ENCODE data around the gene SETDB2.

SETDB2 gene

DNA sequence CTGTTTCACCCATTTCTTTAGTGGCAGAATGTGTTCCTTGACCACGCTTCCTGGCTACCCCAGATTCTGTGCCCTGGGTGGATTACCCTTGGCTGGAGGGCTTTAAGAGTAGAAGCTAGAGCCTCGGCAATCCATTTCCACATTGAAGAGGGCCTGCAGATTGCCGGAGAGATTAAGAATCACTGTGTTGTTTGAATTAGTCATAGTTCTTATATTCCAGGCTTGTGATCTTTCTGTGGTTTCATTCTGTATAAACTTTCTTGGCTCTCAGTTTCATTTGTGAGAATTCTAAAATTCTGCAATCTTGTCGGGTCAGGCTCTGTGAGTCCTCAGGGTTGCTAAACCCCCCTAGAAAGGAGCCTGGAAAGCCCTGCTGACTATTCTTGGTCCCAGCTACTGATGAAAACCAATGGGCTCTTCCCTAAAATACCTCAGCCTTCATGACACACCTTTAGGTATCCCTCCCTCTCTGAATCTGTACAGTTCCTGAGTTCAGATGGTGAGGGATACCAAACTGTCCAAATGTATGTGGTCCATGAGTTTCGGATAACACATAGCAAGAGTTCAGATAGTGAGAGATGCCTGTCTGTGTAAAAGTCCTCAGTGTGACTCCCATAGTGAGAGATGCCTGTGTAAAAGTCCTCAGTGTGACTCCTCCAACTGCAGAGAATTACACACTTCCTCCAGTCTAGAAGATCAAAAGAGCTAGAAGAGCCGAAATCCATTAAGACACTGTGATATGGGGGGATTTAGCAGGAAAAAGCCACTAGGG lies 56.0 kb downstream of the SETDB2 start:
- no peak overlapping the region for H2AK5ac ChIP-seq (ENCODE audit: low read depth, low read length)
- H3K4me3 ChIP-seq (ENCODE audit: low read length in 2 of 2), result no peak overlapping the region
- H3K18ac ChIP-seq (ENCODE audit: low read length), result no peak overlapping the region
- no peak overlapping the region for H2BK15ac ChIP-seq (ENCODE audit: low read length)
- no peaks in the 10 kb centered on the region for H3K27me3 ChIP-seq (ENCODE audit: control insufficient read depth in 3 of 3, insufficient read depth in 3 of 3, low read depth in 1 of 3, low read length in 3 of 3)
- no peak for DNase-seq (ENCODE audit: low spot score)
- H3K4ac ChIP-seq (ENCODE audit: low read length), result no peak overlapping the region
- H3K4me1 ChIP-seq (ENCODE audit: control insufficient read depth in 2 of 2, insufficient read depth in 1 of 2, low read depth in 1 of 2, low read length in 2 of 2), result no peaks in the 10 kb centered on the region
- no peak overlapping the region for H4K8ac ChIP-seq (ENCODE audit: low read depth, low read length)
- H3K14ac ChIP-seq (ENCODE audit: low read length), result no peak overlapping the region
- H4K91ac ChIP-seq (ENCODE audit: low read depth, low read length, poor library complexity), result no peak overlapping the region
- peak overlapping the region; percentile 49 for H2AFZ ChIP-seq (ENCODE audit: low read length)
- no peak overlapping the region for H3K9ac ChIP-seq (ENCODE audit: low read depth, low read length, poor library complexity)
- WGBS, 2 donors (ENCODE audit: extremely low coverage in 2 of 2, insufficient read length in 2 of 2, insufficient replicate concordance in 1 of 2), result no CpG with 5 or more reads among the region's 6 CpGs
- no peak overlapping the region for H2BK120ac ChIP-seq (ENCODE audit: low read depth, low read length)
- no peak overlapping the region for H3K23ac ChIP-seq (ENCODE audit: low read depth, low read length, poor library complexity)
- H3K36me3 ChIP-seq (replicated peaks in 1 of 2; ENCODE audit: control insufficient read depth in 2 of 2, insufficient read depth in 2 of 2, low read length in 2 of 2), result no peaks in the 10 kb centered on the region
- no peak overlapping the region for H2BK5ac ChIP-seq (ENCODE audit: low read length)
- H3K9me3 ChIP-seq (replicated peaks in 1 of 2; ENCODE audit: control insufficient read depth in 2 of 2, insufficient read depth in 1 of 2, low read depth in 1 of 2, low read length in 2 of 2), result peaks cover 0 to 4% of the 10 kb centered on the region in 2 donors
- no peak overlapping the region for H2BK12ac ChIP-seq (ENCODE audit: low read length)
- no peak overlapping the region for H3K4me2 ChIP-seq (ENCODE audit: insufficient read depth, low read length, poor library complexity, severe bottlenecking)
- no peak overlapping the region for H3K27ac ChIP-seq (replicated peaks; ENCODE audit: low read length)
- H3K79me1 ChIP-seq (ENCODE audit: low read depth, low read length), result no peaks in the 10 kb centered on the region

DNA sequence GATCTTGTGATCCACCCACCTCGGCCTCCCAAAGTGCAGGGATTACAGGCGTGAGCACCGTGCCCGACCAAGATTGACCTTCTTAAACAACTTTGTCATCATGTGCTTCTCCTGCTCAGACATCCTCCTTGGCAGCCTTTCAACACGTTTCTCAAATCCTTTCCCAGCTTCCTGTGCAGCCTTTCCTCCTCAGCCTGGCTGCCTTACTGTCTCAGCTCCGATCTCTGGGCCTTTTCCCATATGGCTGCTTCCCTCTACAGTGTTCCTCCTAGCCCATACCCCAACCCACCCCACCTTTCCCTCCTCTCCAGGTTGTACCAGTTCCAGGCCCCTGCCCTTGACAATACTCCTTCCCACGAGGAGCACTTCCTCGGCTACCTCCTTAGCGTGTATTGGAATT lies 58.9 kb downstream of the SETDB2 start:
- H3K4me3 ChIP-seq (ENCODE audit: low read length in 2 of 2), result no peak overlapping the region

GRCh38 chr13:49503951-49504350 lies 59.9 kb downstream of the SETDB2 start:
- H2BK12ac ChIP-seq (ENCODE audit: low read length), result no peak overlapping the region
- H2AFZ ChIP-seq (ENCODE audit: low read length), result no peak overlapping the region
- WGBS, 2 donors (ENCODE audit: extremely low coverage in 2 of 2, insufficient read length in 2 of 2, insufficient replicate concordance in 1 of 2), result no CpG with 5 or more reads among the region's 3 CpGs
- H3K27me3 ChIP-seq (ENCODE audit: control insufficient read depth in 3 of 3, insufficient read depth in 3 of 3, low read depth in 1 of 3, low read length in 3 of 3), result no peaks in the 10 kb centered on the region
- no peaks in the 10 kb centered on the region for H3K79me1 ChIP-seq (ENCODE audit: low read depth, low read length)
- no peak overlapping the region for H3K4me3 ChIP-seq (ENCODE audit: low read length in 2 of 2)
- no peak overlapping the region for H2BK120ac ChIP-seq (ENCODE audit: low read depth, low read length)
- H3K27ac ChIP-seq (replicated peaks; ENCODE audit: low read length), result no peak overlapping the region
- H3K4ac ChIP-seq (ENCODE audit: low read length), result no peak overlapping the region
- no peaks in the 10 kb centered on the region for H3K4me1 ChIP-seq (ENCODE audit: control insufficient read depth in 2 of 2, insufficient read depth in 1 of 2, low read depth in 1 of 2, low read length in 2 of 2)
- no peak overlapping the region for H4K8ac ChIP-seq (ENCODE audit: low read depth, low read length)
- H3K23ac ChIP-seq (ENCODE audit: low read depth, low read length, poor library complexity), result no peak overlapping the region
- H4K91ac ChIP-seq (ENCODE audit: low read depth, low read length, poor library complexity), result no peak overlapping the region
- DNase-seq (ENCODE audit: low spot score), result no peak
- H2AK5ac ChIP-seq (ENCODE audit: low read depth, low read length), result no peak overlapping the region
- H3K4me2 ChIP-seq (ENCODE audit: insufficient read depth, low read length, poor library complexity, severe bottlenecking), result no peak overlapping the region
- H3K14ac ChIP-seq (ENCODE audit: low read length), result no peak overlapping the region
- H3K36me3 ChIP-seq (replicated peaks in 1 of 2; ENCODE audit: control insufficient read depth in 2 of 2, insufficient read depth in 2 of 2, low read length in 2 of 2), result no peaks in the 10 kb centered on the region
- H2BK5ac ChIP-seq (ENCODE audit: low read length), result no peak overlapping the region
- no peak overlapping the region for H2BK15ac ChIP-seq (ENCODE audit: low read length)
- no peak overlapping the region for H3K9ac ChIP-seq (ENCODE audit: low read depth, low read length, poor library complexity)
- peaks cover 0 to 4% of the 10 kb centered on the region in 2 donors for H3K9me3 ChIP-seq (replicated peaks in 1 of 2; ENCODE audit: control insufficient read depth in 2 of 2, insufficient read depth in 1 of 2, low read depth in 1 of 2, low read length in 2 of 2)
- H3K18ac ChIP-seq (ENCODE audit: low read length), result no peak overlapping the region

More for the DNA sequence above, 58.9 kb downstream of the SETDB2 start:
- Histone ChIP-seq H2AK5ac (ENCODE audit: low read depth, low read length) (no peak overlapping the region), H3K18ac (ENCODE audit: low read length) (no peak overlapping the region), H3K9ac (ENCODE audit: low read depth, low read length, poor library complexity) (no peak overlapping the region), H2BK120ac (ENCODE audit: low read depth, low read length) (no peak overlapping the region), H3K9me3 (replicated peaks in 1 of 2; ENCODE audit: control insufficient read depth in 2 of 2, insufficient read depth in 1 of 2, low read depth in 1 of 2, low read length in 2 of 2) (peaks cover 0 to 4% of the 10 kb centered on the region in 2 donors), H3K14ac (ENCODE audit: low read length) (no peak overlapping the region), H4K8ac (ENCODE audit: low read depth, low read length) (no peak overlapping the region), H3K4me2 (ENCODE audit: insufficient read depth, low read length, poor library complexity, severe bottlenecking) (no peak overlapping the region), H3K27me3 (ENCODE audit: control insufficient read depth in 3 of 3, insufficient read depth in 3 of 3, low read depth in 1 of 3, low read length in 3 of 3) (no peaks in the 10 kb centered on the region), H4K91ac (ENCODE audit: low read depth, low read length, poor library complexity) (no peak overlapping the region), H2BK15ac (ENCODE audit: low read length) (no peak overlapping the region), H3K23ac (ENCODE audit: low read depth, low read length, poor library complexity) (no peak overlapping the region), H2BK5ac (ENCODE audit: low read length) (no peak overlapping the region), H2AFZ (ENCODE audit: low read length) (no peak overlapping the region), H3K4ac (ENCODE audit: low read length) (no peak overlapping the region), H3K36me3 (replicated peaks in 1 of 2; ENCODE audit: control insufficient read depth in 2 of 2, insufficient read depth in 2 of 2, low read length in 2 of 2) (no peaks in the 10 kb centered on the region), H3K27ac (replicated peaks; ENCODE audit: low read length) (no peak overlapping the region), H2BK12ac (ENCODE audit: low read length) (no peak overlapping the region), H3K79me1 (ENCODE audit: low read depth, low read length) (no peaks in the 10 kb centered on the region), H3K4me1 (ENCODE audit: control insufficient read depth in 2 of 2, insufficient read depth in 1 of 2, low read depth in 1 of 2, low read length in 2 of 2) (no peaks in the 10 kb centered on the region)
- no CpG with 5 or more reads among the region's 9 CpGs for WGBS, 2 donors (ENCODE audit: extremely low coverage in 2 of 2, insufficient read length in 2 of 2, insufficient replicate concordance in 1 of 2)
- no peak for DNase-seq (ENCODE audit: low spot score)

DNA sequence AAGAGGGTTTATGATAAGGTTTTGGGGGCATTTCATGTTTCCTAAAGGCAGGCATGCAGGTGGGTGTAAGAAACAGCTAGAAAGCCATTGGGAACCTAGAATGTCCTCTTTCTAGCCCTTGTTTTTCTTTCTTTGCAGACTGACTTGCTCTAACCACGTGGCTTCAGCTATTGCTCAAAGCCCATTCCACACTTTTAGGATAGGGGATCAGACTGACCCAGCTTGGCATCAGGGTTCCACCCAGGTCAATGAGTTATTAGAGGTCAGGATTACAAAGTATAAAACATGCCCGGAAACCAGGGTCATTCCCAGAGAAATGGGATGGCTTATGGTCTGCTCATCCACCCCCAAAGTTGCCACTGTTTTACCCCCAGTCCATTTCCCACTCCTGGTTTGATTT lies 68.5 kb downstream of the SETDB2 start:
- Histone ChIP-seq H3K4me2 (ENCODE audit: insufficient read depth, low read length, poor library complexity, severe bottlenecking) (no peak overlapping the region), H3K4me3 (ENCODE audit: low read length in 2 of 2) (no peak overlapping the region), H3K79me1 (ENCODE audit: low read depth, low read length) (no peaks in the 10 kb centered on the region), H2BK12ac (ENCODE audit: low read length) (no peak overlapping the region), H3K9ac (ENCODE audit: low read depth, low read length, poor library complexity) (no peak overlapping the region), H3K4ac (ENCODE audit: low read length) (no peak overlapping the region), H3K23ac (ENCODE audit: low read depth, low read length, poor library complexity) (no peak overlapping the region), H3K4me1 (ENCODE audit: control insufficient read depth in 2 of 2, insufficient read depth in 1 of 2, low read depth in 1 of 2, low read length in 2 of 2) (no peaks in the 10 kb centered on the region), H3K27me3 (ENCODE audit: control insufficient read depth in 3 of 3, insufficient read depth in 3 of 3, low read depth in 1 of 3, low read length in 3 of 3) (no peaks in the 10 kb centered on the region), H2BK15ac (ENCODE audit: low read length) (no peak overlapping the region), H2BK5ac (ENCODE audit: low read length) (no peak overlapping the region), H3K9me3 (replicated peaks in 1 of 2; ENCODE audit: control insufficient read depth in 2 of 2, insufficient read depth in 1 of 2, low read depth in 1 of 2, low read length in 2 of 2) (no peaks in the 10 kb centered on the region), H3K14ac (ENCODE audit: low read length) (no peak overlapping the region), H2AFZ (ENCODE audit: low read length) (no peak overlapping the region), H2BK120ac (ENCODE audit: low read depth, low read length) (no peak overlapping the region), H3K18ac (ENCODE audit: low read length) (no peak overlapping the region), H3K36me3 (replicated peaks in 1 of 2; ENCODE audit: control insufficient read depth in 2 of 2, insufficient read depth in 2 of 2, low read length in 2 of 2) (no peaks in the 10 kb centered on the region), H4K91ac (ENCODE audit: low read depth, low read length, poor library complexity) (no peak overlapping the region), H4K8ac (ENCODE audit: low read depth, low read length) (no peak overlapping the region), H3K27ac (replicated peaks; ENCODE audit: low read length) (no peak overlapping the region), H2AK5ac (ENCODE audit: low read depth, low read length) (no peak overlapping the region)
- WGBS, 2 donors (ENCODE audit: extremely low coverage in 2 of 2, insufficient read length in 2 of 2, insufficient replicate concordance in 1 of 2), result no CpG with 5 or more reads among the region's 2 CpGs
- DNase-seq (ENCODE audit: low spot score), result no peak

Measured in neuronal stem cell (in vitro differentiated cells).